HG02973 (cell line): Measurements from ENCODE around the gene SMAD4.
"Not testable (repeated sequence)": the region's sequence is repeated elsewhere in the genome, so short reads cannot be mapped to it uniquely, and the experiment has no call there.

Source experiments
- ATAC-seq: cut with Tn5 transposase; IDR thresholded peaks from one replicate; pipeline ENCODE4 v1.9.1; 2021; ENCODE audit warnings: moderate library complexity; ENCODE audit not compliant: unreplicated experiment

The SMAD4 gene

DNA sequence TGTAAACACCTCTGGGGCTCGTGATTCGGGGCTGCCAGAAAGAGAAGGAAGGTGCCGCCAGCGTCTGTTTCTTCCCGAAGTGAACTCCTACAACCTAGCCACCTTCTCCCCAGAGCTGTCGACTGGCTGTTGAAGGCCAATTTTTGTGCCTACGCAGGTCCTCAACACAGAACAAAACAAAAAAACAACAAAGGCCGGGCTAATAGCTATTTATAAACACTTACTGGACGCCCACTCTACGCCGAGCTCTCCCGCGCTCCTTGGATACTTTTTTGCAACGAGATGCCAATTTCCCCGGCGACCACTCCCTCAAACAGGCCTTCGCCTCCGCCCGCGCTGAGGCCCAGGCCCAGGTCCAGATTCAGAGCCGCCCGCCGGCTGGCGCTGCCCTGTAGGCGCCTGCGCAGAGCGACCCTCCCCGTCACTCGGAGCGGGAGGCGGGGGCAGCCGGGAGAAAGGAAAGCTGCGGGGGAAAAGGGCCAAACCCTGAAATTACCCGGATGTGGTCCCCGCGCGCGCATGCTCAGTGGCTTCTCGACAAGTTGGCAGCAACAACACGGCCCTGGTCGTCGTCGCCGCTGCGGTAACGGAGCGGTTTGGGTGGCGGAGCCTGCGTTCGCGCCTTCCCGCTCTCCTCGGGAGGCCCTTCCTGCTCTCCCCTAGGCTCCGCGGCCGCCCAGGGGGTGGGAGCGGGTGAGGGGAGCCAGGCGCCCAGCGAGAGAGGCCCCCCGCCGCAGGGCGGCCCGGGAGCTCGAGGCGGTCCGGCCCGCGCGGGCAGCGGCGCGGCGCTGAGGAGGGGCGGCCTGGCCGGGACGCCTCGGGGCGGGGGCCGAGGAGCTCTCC lies at the start of gene SMAD4:
SMAD4 (plus strand) TSS at position 520 of the 843 bp plus-strand sequence. CDS start 16,834 bp downstream, outside the sequence.
- ATAC-seq = peak; percentile 64

DNA sequence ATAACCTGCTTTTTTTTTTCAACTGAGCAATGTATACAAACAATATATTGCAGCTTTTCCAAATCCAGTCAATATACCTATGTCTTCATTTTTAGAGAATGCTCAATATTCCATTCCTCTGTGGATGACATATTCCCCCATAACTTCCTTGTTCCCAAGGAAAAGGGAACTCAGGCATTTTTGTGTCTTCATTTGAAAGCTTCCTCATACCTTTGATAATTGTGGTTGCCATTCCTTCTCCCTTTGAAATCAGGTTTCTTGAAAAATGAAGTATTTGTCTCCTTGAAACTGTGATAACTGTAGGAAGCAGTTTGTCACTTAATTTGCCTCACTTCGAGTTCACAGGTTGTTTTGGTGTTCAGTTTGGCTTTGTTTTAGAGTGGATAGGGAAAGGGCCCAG lies 48.6 kb upstream of the SMAD4 start:
- no peak for ATAC-seq

DNA sequence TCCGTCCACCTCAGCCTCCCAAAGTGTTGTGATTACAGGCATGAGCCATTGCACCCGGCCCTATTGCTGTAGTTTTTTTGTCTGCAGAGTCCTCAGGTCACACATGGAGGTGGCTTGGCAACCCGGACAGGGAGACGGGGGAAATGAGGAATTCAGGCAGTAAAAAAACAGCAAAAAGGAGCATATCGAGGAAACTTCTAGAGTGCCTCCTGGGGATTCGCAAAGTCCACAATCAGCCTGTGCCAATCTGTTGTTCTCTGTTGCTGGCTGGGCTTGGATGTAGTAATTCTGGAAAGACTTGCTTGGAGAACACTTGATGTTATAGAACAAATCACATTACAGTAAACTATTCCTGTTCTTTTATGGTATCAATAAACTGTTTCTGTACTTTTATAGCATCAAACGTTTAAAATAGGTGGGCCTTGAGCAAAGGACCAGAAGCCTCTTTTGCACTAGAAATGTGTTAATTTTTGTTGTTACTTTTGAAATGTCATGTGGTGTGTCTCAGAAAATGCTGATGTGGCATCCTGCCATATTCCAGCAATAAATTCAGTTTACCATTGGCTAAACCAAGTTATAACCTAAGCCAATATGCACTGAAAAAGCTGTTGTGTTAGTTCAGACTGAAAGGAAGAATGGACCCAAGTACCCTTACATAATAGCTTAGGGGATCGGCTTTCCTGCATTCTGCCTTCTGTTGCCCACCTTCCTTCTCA lies 47.8 kb upstream of the SMAD4 start:
- no peak for ATAC-seq

DNA sequence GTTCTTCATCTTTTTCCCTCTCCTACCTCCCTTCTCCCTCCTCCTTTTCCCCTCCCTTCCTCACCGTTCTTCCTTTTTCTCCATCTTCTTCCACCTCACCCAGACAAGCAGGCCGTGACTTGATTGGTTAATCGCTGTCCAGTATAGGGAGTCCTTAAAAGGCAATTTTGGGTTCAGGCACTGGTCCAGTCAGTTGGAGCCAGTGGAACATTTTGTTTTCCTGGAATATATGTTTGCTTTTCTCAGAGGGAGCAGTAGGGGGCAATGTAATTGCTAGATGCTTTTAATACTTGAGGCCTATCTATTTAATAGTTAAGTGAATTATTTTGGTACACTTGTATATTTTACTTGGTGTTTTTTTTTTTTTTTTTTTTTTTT lies 47.2 kb upstream of the SMAD4 start:
- ATAC-seq = no peak

DNA sequence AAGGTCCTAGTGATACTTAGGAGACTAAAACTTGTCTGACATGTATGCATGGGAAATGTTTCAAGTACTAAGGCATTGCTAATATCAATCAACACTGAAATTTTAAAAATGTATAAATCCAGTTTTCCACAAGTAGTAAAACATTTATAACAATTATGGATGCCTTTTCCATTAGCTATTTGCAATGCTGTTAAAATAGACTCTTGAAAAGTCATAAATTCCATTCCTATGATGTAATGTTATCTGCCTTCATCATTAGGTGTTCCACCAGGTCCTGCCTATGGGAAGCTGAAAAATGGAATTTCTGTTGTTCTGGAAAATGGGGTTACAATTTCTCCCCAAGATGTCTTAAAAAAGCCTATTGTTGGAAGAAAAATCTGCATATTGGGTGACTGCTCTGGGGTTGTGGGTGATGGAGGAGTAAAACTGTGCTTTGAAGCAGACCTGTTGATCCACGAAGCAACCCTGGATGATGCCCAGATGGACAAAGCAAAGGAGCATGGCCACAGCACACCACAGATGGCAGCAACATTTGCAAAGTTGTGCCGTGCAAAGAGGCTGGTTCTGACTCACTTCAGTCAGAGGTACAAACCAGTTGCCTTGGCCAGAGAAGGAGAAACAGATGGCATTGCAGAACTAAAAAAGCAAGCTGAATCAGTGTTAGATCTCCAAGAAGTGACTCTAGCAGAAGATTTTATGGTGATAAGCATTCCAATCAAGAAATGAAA lies 43.5 kb upstream of the SMAD4 start:
- ATAC-seq = no peak

DNA sequence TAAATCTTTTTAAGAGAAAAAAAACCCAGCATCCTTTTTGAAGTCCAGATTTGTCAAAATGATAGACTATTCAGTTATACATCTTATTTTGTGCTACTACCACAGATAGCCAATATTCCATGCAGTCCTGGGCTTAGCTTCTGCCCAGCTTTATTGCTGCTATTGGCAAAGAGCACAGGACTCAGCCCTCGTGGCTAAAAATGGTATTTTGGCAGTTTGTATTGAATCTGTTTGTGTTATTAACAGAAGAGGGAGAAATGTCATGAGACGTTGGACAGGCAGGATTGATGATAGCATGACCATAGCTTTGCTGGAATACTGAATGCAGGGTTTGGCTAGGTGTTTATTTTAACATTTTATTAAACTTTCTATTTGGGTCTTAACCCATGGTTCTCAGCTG lies 42.8 kb upstream of the SMAD4 start:
- no peak for ATAC-seq

DNA sequence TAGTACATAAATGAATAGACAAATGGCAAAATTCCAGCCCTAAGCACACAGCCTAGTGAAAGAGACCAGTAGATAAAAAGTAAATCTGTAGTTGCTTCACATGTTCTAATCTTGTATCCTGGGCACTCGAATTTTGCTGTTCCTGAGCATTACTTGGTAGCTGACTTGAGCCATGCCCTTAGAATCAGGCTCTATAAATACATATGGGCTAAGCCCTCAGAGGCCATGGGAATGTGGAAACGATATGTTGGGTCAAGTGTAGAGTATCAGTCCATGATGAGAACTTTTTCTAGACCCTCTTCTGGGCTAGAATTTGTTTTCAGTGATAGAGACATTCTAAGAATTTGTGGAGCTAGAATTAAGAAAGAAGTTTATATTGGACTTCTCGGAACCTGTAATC lies 40.3 kb upstream of the SMAD4 start:
- no peak for ATAC-seq

DNA sequence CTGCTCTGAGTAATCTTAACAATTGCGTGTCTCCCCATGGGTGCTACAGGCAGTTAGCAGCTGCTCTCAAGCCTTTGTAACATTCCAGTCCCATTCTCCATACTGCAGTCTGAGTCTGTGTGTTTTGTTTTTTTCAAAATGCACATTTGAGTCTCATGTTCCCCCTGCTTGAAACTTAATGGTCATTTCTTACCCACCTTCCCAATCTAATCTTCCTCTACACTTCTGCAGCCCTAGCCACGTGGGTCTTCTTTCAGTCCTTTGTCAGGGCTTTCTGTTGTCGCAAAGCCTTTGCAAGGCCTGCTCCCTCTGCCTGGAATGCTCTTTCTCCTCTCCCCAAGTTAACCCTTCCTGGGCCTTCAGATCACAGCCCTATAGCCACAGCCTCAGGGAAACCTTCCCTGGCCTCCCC lies 37.7 kb upstream of the SMAD4 start:
- no peak for ATAC-seq

DNA sequence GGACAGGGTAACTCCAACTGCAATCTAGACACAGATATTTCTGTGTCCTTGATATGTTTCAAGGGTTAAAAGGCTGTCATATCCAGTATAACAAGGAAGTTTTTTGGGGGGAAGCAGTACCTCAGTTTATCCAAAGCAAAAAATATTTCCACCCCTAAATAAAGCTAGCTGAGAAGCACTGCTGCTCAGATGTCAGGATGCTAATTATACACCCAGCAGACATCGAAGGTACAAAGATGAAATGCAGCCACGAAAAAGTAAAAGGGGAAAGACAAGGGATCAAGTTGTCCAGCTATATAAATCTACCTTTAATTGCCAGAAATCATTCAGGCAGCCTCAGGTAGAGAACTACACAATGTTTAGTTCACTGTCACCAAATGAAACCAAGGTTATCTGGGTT lies 36.0 kb upstream of the SMAD4 start:
- ATAC-seq = no peak

DNA sequence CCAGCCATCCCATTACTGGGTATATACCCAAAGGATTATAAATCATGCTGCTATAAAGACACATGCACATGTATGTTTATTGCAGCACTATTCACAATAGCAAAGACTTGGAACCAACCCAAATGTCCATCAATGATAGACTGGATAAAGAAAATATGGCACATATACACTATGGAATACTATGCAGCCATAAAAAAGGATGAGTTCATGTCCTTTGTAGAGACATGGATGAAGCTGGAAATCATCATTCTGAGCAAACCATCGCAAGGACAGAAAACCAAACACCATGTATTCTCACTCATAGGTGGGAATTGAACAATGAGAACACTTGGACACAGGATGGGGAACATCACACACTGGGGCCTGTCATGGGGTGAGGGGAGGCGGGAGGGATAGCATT lies 26.8 kb upstream of the SMAD4 start:
- not testable (repeated sequence) for ATAC-seq

DNA sequence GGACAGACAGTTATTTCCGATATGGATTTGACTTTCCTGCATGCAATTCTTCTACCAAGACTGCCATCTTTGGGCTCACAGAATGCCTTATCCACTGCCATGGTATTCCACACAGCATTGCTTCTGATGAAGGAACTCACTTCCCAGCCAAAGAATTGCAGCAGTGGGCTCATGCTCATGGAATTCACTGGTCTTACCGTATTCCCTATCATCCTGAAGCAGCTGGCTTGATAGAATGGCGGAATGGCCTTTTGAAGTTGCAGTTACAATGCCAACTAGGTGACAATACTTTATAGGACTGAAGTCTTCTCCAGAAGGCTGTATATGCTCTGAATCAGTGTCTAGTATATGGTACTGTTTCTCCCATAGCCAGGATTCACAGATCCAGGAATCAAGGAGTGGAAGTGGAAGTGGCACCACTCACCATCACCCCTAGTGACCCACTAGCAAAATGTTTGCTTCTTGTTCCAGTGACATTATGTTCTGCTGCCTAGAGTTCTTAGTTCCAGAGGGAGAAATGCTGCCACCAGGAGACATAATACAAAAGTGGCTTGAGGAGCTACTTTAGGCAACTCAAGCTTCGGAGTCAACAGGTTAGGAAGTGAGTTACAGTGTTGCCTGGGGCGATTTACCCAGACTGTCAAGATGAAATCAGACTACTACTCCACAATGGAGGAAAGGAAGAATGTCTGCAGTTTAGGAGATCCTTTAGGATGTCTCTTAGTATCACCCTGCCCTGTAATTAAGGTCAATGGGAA lies 23.8 kb upstream of the SMAD4 start:
- no peak for ATAC-seq

DNA sequence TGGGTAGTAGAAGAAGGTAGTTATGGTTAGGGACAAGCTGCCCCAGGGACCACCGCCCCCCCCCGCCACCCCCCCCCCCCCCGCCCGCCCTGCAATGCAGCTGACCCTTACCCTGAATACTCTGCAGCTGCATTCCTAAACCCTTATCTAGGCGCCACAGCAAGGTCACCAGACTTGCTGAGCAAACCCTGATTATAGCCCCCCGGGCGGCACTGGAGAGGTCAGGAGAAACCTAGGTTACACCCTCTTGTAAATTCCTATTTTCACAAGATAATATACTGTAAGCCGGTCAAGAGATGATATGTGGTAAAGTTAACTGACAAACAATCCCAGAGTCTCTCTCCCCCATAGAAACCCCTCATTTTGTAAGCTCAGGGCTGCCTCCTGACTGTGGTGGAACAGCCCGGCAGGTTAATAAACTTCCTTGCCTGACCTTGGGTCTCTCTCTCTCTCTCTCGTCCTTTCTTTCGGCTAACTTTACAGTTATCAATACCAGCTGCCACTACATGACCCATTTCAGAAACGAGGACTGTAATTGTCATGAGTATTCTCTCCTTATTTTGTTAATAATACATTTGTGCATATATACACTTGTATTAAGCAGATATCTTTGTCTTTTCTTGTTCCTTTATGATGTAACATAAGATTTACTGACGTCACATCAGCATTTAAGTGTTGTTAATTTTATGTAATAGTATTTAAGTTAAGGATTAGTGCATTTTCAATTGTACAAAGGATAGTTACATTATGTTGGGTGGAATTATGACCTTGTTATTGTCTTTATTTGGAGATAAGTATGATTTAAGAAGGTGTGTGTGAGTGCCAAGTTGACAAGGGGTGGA lies 22.8 kb upstream of the SMAD4 start:
- ATAC-seq = no peak

DNA sequence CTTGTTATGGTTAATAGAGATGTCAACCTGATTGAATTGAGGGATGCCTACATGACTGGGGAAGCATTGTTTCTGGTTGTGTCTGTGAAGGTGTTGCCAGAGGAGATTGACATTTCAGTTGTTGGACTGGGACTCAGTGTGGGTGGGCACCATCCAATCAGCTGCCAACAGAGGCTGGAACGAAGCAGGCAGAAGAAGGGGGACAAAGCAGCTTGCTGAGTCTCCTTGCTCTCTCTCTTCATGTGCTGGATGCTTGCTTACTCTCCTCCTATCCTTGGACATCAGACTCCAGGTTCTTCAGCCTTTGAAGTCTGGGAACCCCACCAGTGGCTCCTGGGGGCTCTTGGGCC lies 22.2 kb upstream of the SMAD4 start:
- no peak for ATAC-seq

DNA sequence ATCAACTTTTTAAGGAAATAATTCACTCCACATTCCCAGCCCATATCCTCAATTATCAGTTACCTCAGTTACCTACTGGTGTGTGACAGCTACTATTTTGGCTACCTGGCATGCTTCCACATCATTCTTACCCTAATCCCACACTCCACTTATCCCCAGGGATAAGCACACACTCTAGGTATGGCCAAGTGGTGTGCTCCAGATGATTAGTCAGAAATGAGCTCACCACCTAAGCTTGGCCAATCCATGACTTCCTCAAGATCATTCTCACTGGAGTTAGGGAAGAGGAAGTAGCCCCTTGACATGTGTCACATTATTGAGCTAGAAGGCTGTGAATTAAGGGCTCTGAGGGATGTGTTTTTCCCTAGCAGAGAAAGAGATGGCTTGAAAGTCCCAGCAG lies 20.9 kb upstream of the SMAD4 start:
- ATAC-seq = no peak

DNA sequence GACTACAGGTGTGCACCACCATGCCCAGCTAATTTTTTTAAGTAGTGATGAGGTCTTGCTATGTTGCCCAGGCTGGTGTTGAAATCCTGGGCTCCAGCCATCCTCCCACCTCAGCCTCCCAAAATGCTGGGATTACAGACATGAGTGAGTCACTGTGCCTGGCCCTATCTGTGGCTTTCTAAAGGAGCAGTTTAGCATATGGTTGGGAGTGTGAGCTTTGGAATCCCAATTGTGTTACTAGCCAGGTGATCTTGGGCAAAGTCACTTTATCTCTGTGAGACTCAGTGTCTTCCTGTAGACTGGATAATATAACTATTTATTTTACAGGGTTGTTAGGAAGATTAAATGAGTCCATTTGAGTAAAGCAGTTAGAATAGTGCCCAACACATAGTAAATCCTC lies 19.8 kb upstream of the SMAD4 start:
- ATAC-seq = no peak

DNA sequence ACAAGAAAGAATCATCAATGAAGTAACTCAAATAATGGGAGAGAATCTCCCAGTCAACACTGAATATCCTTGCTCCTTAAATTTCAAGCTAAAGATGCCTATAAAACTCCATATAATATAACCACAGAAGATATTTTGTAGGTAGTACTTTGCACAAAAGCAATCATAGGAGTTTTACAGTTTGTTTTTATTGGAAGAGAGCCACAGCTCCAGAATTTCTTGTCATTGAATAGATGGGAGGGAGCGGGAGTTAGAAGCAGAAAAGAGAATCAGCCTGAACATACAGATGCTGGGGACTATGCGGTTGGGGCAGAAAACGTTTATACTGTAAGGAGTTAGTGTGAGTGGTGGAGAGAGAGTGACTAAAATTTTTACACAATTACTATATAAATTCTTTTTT lies 18.3 kb upstream of the SMAD4 start:
- no peak for ATAC-seq

DNA sequence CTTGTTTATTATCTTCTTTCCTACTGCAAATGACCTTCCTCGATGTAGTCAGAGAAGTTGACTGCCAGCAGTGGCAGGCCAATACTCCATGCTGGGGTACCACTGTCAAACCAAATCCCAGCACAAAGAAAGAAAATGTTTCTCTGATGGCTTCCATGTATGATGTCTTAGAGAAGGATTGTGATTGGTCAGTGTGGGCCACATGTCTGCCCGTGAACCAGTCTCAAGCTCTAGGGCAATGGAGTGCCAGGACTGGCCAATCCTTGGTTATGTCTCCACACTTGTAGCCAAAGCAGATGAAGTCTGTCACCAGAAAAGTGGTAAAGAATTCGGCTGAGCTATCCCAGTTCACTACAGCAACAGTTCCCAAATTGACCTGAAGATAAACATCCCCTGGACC lies 17.6 kb upstream of the SMAD4 start:
- ATAC-seq = no peak

DNA sequence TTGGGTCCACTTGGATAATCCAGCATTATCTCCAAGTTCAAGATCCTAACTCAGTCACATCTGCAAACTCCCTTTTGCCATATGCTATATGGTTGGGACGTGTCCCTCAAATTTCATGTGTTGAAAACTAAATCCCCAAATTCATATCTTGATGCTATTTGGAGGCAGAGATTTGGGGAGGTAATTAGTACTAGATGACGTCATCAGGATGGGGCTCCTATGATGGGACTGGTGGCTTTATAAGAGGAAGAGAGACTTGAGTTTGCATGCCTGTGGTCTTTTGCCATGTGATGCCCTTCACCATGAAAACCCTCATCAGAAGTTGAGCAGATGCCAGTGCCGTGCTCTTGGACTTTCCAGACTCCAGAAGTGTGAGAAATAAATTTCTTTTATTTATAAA lies 16.8 kb upstream of the SMAD4 start:
- no peak for ATAC-seq

DNA sequence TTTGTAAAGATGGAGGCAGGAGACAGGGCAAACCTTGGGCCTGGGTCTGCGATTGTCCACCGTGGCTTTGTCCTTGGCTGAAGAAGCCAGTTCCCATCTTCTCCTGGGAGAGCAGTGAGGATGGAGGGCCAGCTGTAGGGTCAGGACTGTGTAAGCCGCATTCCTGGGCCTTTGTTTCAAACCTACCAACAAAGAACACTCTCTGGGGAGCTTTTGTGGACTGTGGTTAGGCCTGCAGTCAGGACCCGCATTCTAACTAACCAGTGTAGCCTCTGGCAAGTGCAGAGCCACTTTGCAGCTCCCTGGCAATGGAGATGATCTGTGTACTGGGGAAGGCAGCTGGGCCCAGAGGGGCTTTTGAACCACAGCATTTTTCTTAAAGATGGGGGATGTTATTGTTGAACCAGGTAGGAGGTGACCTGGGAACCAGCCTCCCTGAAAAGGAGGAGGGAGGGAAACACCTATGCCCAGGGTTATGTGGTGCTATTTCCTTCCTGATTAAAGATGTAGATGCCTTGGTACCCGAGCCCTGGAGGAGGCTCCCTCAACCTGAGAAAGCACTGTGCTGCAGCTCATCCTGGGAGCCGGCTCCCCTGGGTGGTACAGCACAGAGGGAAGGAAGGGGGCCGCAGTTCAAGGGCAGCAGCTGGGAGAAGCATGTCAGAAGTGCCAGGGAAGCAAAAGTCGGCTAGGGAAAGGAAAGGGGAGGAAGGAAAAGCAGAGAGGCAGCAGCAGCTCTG lies 12.7 kb upstream of the SMAD4 start:
- no peak for ATAC-seq

DNA sequence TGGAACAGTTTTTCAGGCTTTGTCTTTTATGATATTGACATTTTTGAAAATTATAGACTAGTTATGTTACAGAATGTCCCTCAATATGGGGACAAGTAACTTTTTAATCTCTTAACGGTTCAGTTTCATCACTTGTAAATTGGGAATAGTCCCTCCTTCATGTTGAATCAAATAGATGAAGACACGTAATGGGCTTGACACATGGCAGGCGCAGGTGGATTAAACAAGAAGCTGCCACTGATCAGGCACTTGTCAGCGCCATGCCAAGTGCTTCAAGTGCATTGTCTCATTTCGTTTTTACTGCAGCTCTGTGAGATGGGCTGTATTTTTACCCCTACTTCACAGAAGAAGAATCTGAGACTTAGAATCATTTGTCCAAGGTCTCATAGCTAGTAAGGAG lies 9.5 kb upstream of the SMAD4 start:
- ATAC-seq = no peak
